AG04450 (cell line): ENCODE data around the gene RHOBTB1. TPM values are rescaled to one million over a fixed set of nuclear protein-coding genes. Genes with fewer than 3 reads are reported as not detected.

Experiments
- CTCF ChIA-PET: fragments of 300-600, 350-600 bp; formaldehyde crosslinking; extraction: SDS; loops from one replicate; lab custom pipeline; 2022; ENCODE audit warnings: antibody characterized with exemption, inconsistent platforms; lab: Charles Lee
- POLR2A ChIA-PET: fragments of 350-600 bp; formaldehyde crosslinking; extraction: SDS; loops from one replicate; lab custom pipeline; 2021; ENCODE audit warnings: antibody characterized with exemption, inconsistent platforms; lab: Yijun Ruan, JAX
- DNase-seq: peaks from one replicate; pipeline ENCODE4 v3.0.0-alpha.2; 2011; ENCODE audit warnings: low read depth, low spot score
- H3K27ac ChIP-seq: one replicate; pipeline ENCODE4 v1.5.1; 2012; ENCODE audit warnings: low read depth, low read length, control low read depth
- H3K27me3 ChIP-seq: one replicate; pipeline ENCODE4 v1.6.0; 2012; ENCODE audit warnings: low read length; ENCODE audit not compliant: control insufficient read depth, insufficient read depth
- H3K4me3 ChIP-seq: 2 replicates; pipeline ENCODE4 v1.5.1; 2011; ENCODE audit warnings: mild to moderate bottlenecking, low read depth, low read length, control low read depth
- H3K9me3 ChIP-seq: 2 replicates; pipeline ENCODE4 v1.5.1; 2012; ENCODE audit warnings: low read length; ENCODE audit not compliant: control insufficient read depth, insufficient read depth
- CTCF ChIP-seq: IDR thresholded peaks from 2 replicates; pipeline ENCODE4 v1.5.1; 2011; ENCODE audit warnings: low read depth, low read length, control low read depth, inconsistent platforms
- polyA plus RNA-seq: library from polyadenylated mRNA; depleted of rRNA; stranded (reverse); fragments of >200 nt; gene quantifications from 2 replicates; pipeline ENCODE4 v1.2.3, GENCODE V29; 2011

The RHOBTB1 gene
- polyA plus RNA-seq, 1 experiment: 37.4 TPM

- POLR2A ChIA-PET: no interaction called here
- H3K27me3 ChIP-seq: no peaks in the 10 kb centered on the region
- DNase-seq: no peak
- no peak overlapping the region for H3K4me3 ChIP-seq
- CTCF ChIA-PET: no interaction called here
- no peak for TF ChIP-seq CTCF
- H3K9me3 ChIP-seq: no peaks in the 10 kb centered on the region
- H3K27ac ChIP-seq: no peak overlapping the region
These were observed 19.0 kb upstream of the RHOBTB1 start for GRCh38 chr10:60962946-60963345.

- TF ChIP-seq CTCF: no peak
- H3K27ac ChIP-seq: no peak overlapping the region
- H3K4me3 ChIP-seq: no peak overlapping the region
- no peaks in the 10 kb centered on the region for H3K27me3 ChIP-seq
- no peak for DNase-seq
- POLR2A ChIA-PET: interaction anchor here (0.9 kb wide), 1 partner anchor 18 kb away, joined by 6 read pairs; no protein-coding TSS in a partner anchor
- no peaks in the 10 kb centered on the region for H3K9me3 ChIP-seq
- CTCF ChIA-PET: interaction anchor here (0.6 to 0.9 kb wide), 2 partner anchors 144 to 1059 kb away, joined by 3 read pairs; no protein-coding TSS in a partner anchor
These were observed 16.9 kb upstream of the RHOBTB1 start for GRCh38 chr10:60960913-60961312.

GRCh38 chr10:60960031-60960430, 16.0 kb upstream of the RHOBTB1 start:
- DNase-seq: no peak
- no peak overlapping the region for H3K4me3 ChIP-seq
- TF ChIP-seq CTCF: no peak
- H3K9me3 ChIP-seq: no peaks in the 10 kb centered on the region
- H3K27me3 ChIP-seq: no peaks in the 10 kb centered on the region
- ChIA-PET CTCF (interaction anchor here (0.6 kb wide), 1 partner anchor 877 kb away, joined by 4 read pairs; no protein-coding TSS in a partner anchor), POLR2A (interaction anchor here (1.2 kb wide), 1 partner anchor 140 kb away, joined by 3 read pairs; no protein-coding TSS in a partner anchor)
- H3K27ac ChIP-seq: no peak overlapping the region

- Histone ChIP-seq H3K27me3 (no peaks in the 10 kb centered on the region), H3K27ac (no peak overlapping the region), H3K4me3 (no peak overlapping the region), H3K9me3 (no peaks in the 10 kb centered on the region)
- no peak for DNase-seq
- ChIA-PET CTCF (interaction anchor here (0.6 kb wide), 1 partner anchor 878 kb away, joined by 4 read pairs; no protein-coding TSS in a partner anchor), POLR2A (interaction anchor here (1.2 kb wide), 1 partner anchor 139 kb away, joined by 3 read pairs; no protein-coding TSS in a partner anchor)
- no peak for TF ChIP-seq CTCF
These were observed 15.1 kb upstream of the RHOBTB1 start for GRCh38 chr10:60958892-60959601.

- H3K9me3 ChIP-seq: no peaks in the 10 kb centered on the region
- no peaks in the 10 kb centered on the region for H3K27me3 ChIP-seq
- ChIA-PET POLR2A (no interaction called here), CTCF (no interaction called here)
- H3K27ac ChIP-seq: no peak overlapping the region
- TF ChIP-seq CTCF: no peak
- no peak overlapping the region for H3K4me3 ChIP-seq
- DNase-seq: no peak
These were observed 13.8 kb upstream of the RHOBTB1 start for GRCh38 chr10:60957667-60958221.
